GM19324 (cell line): ENCODE data around the gene JAKMIP1.

Experiments used
- ATAC-seq: cut with Tn5 transposase; IDR thresholded peaks from one replicate; pipeline ENCODE4 v1.9.1; 2021; ENCODE audit warnings: mild to moderate bottlenecking, moderate library complexity; ENCODE audit not compliant: unreplicated experiment, low FRiP score

Gene JAKMIP1

GRCh38 chr4:6123116-6123515, 77.2 kb downstream of the JAKMIP1 start:
- ATAC-seq, result no peak

- ATAC-seq, result no peak
Observed at GRCh38 chr4:6122496-6122895, 77.9 kb downstream of the JAKMIP1 start.

GRCh38 chr4:6121941-6122340, 78.4 kb downstream of the JAKMIP1 start:
- no peak for ATAC-seq

- no peak for ATAC-seq
Observed at GRCh38 chr4:6121276-6121850, 79.0 kb downstream of the JAKMIP1 start.

- no peak for ATAC-seq
Observed at GRCh38 chr4:6120361-6120760, 80.0 kb downstream of the JAKMIP1 start.

- ATAC-seq, result no peak
Observed at GRCh38 chr4:6119507-6120020, 80.8 kb downstream of the JAKMIP1 start.

- ATAC-seq, result no peak
Observed at GRCh38 chr4:6118201-6118600, 82.1 kb downstream of the JAKMIP1 start.

- no peak for ATAC-seq
Observed at GRCh38 chr4:6116696-6117285, 83.6 kb downstream of the JAKMIP1 start.

- no peak for ATAC-seq
Observed at GRCh38 chr4:6115746-6116586, 84.4 kb downstream of the JAKMIP1 start.

- ATAC-seq, result no peak
Observed at GRCh38 chr4:6115342-6115741, 85.0 kb downstream of the JAKMIP1 start.

GRCh38 chr4:6114601-6115000, 85.7 kb downstream of the JAKMIP1 start:
- ATAC-seq, result no peak

GRCh38 chr4:6114181-6114580, 86.2 kb downstream of the JAKMIP1 start:
- no peak for ATAC-seq

- ATAC-seq, result no peak
Observed at GRCh38 chr4:6113641-6114040, 86.7 kb downstream of the JAKMIP1 start.

GRCh38 chr4:6112606-6113290, 87.6 kb downstream of the JAKMIP1 start:
- ATAC-seq, result no peak

GRCh38 chr4:6111354-6111960, 88.9 kb downstream of the JAKMIP1 start:
- ATAC-seq, result no peak

GRCh38 chr4:6110681-6111353, 89.5 kb downstream of the JAKMIP1 start:
- no peak for ATAC-seq

GRCh38 chr4:6109842-6110560, 90.3 kb downstream of the JAKMIP1 start:
- no peak for ATAC-seq

- ATAC-seq, result no peak
Observed at GRCh38 chr4:6107886-6108285, 92.5 kb downstream of the JAKMIP1 start.

GRCh38 chr4:6107114-6107791, 93.1 kb downstream of the JAKMIP1 start:
- no peak for ATAC-seq
